GM19099 (cell line): ENCODE results near the gene IQSEC1.

Experiments used
- POLR2A ChIP-seq: IDR thresholded peaks from 3 replicates; pipeline ENCODE4 v1.6.1; 2011; ENCODE audit warnings: low read depth; ENCODE audit not compliant: insufficient read length; ENCODE audit errors: extremely low read depth

IQSEC1 gene

GRCh38 chr3:13018043-13018451 lies 55.2 kb downstream of the IQSEC1 start:
- no peak for TF ChIP-seq POLR2A

GRCh38 chr3:13017361-13018042 lies 55.7 kb downstream of the IQSEC1 start:
- TF ChIP-seq POLR2A = no peak

- TF ChIP-seq POLR2A = no peak
Measured at GRCh38 chr3:13016721-13017255, 56.4 kb downstream of the IQSEC1 start.

- peak; percentile 57 for TF ChIP-seq POLR2A
Measured at GRCh38 chr3:13016083-13016720, 57.0 kb downstream of the IQSEC1 start.

- TF ChIP-seq POLR2A = no peak
Measured at GRCh38 chr3:13015286-13016082, 57.7 kb downstream of the IQSEC1 start.

DNA sequence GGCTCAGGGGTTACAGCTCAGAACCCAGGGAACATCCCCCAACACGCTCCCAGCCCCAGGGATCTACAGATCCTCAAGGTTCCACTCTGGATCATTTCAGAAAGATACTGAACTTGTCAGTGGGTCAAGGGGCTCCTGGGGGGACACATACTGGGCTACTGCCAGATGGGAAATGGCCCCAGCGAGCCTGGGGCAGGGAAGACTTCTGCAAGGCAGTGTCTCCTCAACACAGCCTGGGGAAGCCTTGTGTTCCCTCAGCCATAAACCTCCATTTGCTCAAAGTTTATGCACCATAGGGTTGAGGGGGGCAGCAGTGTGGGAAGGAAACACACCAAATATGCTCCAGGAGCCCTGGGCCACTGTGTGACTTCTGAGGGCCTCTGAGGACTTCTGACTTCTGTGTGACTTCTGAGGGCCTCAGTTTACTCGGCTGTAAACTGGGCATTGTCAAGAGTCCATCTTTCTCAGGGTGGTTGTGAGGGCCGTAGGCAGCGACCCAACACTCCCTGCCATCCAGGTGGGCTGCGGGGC lies 58.4 kb downstream of the IQSEC1 start:
- TF ChIP-seq POLR2A = no peak

GRCh38 chr3:13013994-13014754 lies 59.1 kb downstream of the IQSEC1 start:
- peak; percentile 15 for TF ChIP-seq POLR2A

DNA sequence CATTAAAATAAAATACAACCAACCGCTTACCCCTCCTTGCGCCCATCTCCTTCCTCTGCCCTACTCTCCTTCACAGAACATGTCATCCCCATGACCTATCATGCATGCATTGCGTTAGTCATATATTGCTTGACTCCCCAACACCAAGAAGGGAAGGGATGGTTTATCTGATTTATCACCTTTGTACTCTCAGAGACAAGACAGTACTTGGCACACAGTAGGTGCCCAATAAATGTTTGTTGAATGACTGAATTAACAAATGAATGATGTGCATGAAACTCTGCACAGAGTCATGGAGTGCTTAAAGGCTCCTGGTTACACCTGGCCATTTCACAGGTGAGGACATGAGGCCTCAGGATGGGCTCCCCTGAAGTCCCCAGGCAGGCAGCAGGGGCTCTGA lies 59.7 kb downstream of the IQSEC1 start:
- no peak for TF ChIP-seq POLR2A

GRCh38 chr3:13013151-13013561 lies 60.1 kb downstream of the IQSEC1 start:
- peak; percentile 25 for TF ChIP-seq POLR2A

- peak; percentile 32 for TF ChIP-seq POLR2A
Measured at GRCh38 chr3:13012221-13012691, 61.0 kb downstream of the IQSEC1 start.

DNA sequence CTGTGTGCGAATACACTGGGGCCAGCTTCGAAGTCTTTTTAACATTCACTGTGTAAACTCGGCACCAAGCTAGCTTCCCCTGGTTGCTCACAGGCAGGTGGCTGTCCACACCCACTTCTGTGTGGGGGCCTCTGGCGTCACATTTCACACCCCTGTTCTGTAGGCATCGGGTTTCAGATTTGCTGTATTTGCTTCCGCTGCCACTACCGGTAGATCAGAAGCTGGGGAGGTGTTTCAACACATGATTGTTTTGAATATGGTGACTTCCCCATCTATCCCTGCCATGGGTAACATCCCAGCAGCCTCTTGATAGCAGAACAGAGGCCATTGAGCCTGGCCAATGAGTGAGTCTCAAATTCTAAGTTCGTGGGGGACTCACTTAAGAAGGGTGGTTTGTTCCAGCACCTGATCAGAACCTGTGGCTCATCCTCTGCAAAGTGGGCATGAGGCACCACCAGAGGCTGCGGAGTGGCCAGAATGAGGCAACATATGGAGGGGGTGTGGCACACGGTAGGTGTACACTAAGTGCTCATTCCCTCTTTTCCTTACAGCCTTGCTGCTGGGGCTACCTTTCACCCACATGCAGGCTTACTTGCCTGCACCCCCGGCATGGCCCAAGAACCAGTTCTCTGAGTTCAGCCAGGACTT lies 61.5 kb downstream of the IQSEC1 start:
- TF ChIP-seq POLR2A = peak; percentile 22

DNA sequence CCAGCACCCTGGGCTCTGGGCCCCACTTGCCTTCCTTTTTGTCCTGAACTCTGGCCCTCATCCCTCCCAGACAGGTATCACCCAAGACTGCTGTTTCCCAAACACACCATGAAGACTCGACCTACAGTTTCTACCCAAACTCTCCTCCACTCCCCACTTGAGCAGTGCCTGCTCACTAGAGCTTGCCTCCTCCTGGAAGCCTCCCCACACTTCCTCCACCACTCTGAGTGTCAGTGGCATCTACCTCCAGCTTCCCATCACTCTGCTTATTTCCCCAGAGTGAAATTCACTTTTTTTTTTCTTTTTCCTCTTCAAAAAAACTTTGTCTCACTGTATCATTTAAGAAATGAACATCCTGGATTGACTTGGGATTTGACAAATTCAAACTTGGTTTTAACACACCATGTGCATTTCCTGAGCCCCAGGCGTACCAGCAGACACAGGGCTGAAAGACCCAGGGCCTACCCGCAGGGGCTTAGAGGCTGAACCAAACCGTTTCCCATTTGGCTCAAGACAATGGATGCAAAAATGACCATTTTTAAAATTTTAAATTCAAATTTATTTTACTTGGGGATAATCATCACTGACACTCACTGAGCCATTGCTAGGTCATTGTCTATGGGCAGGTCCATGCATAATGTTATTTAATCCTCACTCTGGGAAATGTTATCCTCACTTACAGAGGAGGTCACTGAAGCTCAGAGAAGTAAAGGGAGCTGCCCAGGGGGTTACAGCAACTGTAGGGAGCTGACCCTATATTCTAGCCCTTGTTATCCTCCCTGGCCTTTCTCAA lies 62.3 kb downstream of the IQSEC1 start:
- no peak for TF ChIP-seq POLR2A

- TF ChIP-seq POLR2A = no peak
Measured at GRCh38 chr3:13009946-13010315, 63.3 kb downstream of the IQSEC1 start.
